Activated CD4-positive, alpha-beta memory T cell treated with anti-CD3 and anti-CD28 coated beads, Interleukin-2, amount 10 ng/mL, durations not matched to agents 7 days and 5 days (primary cell): ENCODE measurements around the gene PNLIPRP1. TPM values are rescaled to one million over a fixed set of nuclear protein-coding genes. Genes with fewer than 3 reads are reported as not detected.

Experiments
- CTCF ChIA-PET: fragments of 350-600 bp; sonication (Branson Sonifier 250); formaldehyde crosslinking; loops from one replicate; lab custom pipeline; 2021; ENCODE audit warnings: antibody characterized with exemption, inconsistent platforms; lab: Charles Lee
- POLR2A ChIA-PET: fragments of 350-600 bp; sonication (Branson Sonifier 250); formaldehyde crosslinking; loops from one replicate; lab custom pipeline; 2021; ENCODE audit warnings: antibody characterized with exemption; lab: Charles Lee
- DNase-seq: peaks from one replicate; pipeline ENCODE4 v3.0.0-alpha.2; 2020
- H3K27ac Mint-ChIP-seq: one replicate; pipeline ENCODE4 v1.8.0; 2021; ENCODE audit warnings: mild to moderate bottlenecking, mixed read lengths
- H3K27me3 Mint-ChIP-seq: one replicate; pipeline ENCODE4 v1.8.0; 2021; ENCODE audit warnings: mixed read lengths
- H3K36me3 Mint-ChIP-seq: one replicate; pipeline ENCODE4 v1.8.0; 2021; ENCODE audit warnings: low read depth, mixed read lengths
- H3K4me1 Mint-ChIP-seq: one replicate; pipeline ENCODE4 v1.8.0; 2021; ENCODE audit warnings: mixed read lengths
- H3K4me3 Mint-ChIP-seq: one replicate; pipeline ENCODE4 v1.8.0; 2021; ENCODE audit warnings: mild to moderate bottlenecking, mixed read lengths
- H3K9me3 Mint-ChIP-seq: one replicate; pipeline ENCODE4 v1.8.0; 2021; ENCODE audit warnings: mixed read lengths
- total RNA-seq, 2 experiments: library from RNA; stranded (reverse); gene quantifications; one replicate each; pipeline ENCODE4 v1.2.3, GENCODE V29; 2021

The PNLIPRP1 gene
- total RNA-seq, 2 experiments from 2014 or later: not detected

DNA sequence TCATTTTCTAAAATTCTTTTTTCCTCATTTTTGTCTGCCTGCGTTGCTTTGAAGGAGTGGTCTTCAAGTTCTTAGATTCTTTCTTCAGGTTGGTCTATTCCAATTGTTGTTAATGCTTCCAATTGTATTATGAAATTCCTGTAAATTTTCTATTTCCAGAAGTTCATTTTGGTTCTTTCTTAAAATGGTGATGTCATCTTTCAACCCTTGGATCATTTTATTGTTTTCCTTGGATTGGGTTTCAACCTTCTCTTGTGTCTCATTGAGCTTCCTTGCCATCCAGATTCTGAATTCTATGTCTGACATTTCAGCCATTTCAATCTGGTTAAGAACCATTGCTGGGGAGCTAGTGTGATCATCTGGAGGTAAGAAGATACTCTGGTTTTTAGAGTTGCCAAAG lies 63.1 kb downstream of the PNLIPRP1 start:
- ChIA-PET CTCF (no interaction called here), POLR2A (no interaction called here)
- H3K27me3 Mint-ChIP-seq: no peaks in the 10 kb centered on the region
- DNase-seq: no peak
- H3K9me3 Mint-ChIP-seq: no peaks in the 10 kb centered on the region
- no peaks in the 10 kb centered on the region for H3K4me1 Mint-ChIP-seq
- no peak overlapping the region for H3K4me3 Mint-ChIP-seq
- no peaks in the 10 kb centered on the region for H3K36me3 Mint-ChIP-seq
- H3K27ac Mint-ChIP-seq: no peak overlapping the region

DNA sequence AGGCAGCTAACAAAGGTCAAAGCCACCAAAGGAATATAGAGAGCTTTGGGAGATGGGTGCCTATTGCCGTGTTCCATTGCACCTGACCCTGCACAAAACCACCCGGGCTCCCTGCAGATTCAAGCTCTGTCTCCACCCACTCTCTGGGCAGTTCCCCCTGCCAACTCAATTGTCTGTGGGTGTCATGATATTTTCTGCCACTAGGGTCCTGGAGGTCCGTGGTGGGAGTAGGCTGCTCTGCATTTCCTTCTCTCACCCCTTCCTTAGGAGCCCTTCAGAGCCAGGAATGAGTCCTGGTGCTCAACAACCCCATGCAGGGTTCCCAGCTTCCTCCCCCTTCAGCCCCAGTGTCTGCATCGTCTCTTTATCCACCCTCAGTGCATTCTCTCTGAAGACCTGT lies 64.1 kb downstream of the PNLIPRP1 start:
- Mint-ChIP-seq H3K27ac (no peak overlapping the region), H3K36me3 (no peaks in the 10 kb centered on the region), H3K27me3 (no peaks in the 10 kb centered on the region), H3K4me1 (no peaks in the 10 kb centered on the region), H3K9me3 (no peaks in the 10 kb centered on the region), H3K4me3 (no peak overlapping the region)
- CTCF ChIA-PET: no interaction called here
- DNase-seq: no peak
- POLR2A ChIA-PET: no interaction called here

DNA sequence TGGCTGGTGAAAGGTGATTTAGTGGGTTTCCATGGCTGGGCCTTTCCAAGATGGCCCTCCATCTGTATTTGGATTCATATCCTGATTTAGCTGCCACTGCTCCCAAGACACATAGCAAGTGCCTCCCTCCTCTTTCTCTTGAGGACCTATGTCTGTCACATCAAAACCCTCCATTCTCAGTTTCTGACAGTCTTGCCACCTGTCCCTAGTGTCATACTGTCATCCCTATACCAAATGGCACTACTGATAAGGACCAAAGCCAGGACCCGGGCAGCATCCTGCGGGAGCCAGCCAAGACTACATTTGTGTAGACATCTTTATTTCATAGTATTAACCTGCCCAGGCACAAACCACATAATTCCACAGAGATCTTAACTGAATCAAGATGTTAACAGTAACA lies 64.8 kb downstream of the PNLIPRP1 start:
- no peaks in the 10 kb centered on the region for H3K4me1 Mint-ChIP-seq
- H3K4me3 Mint-ChIP-seq: no peak overlapping the region
- POLR2A ChIA-PET: no interaction called here
- H3K36me3 Mint-ChIP-seq: no peaks in the 10 kb centered on the region
- H3K9me3 Mint-ChIP-seq: no peaks in the 10 kb centered on the region
- H3K27me3 Mint-ChIP-seq: no peaks in the 10 kb centered on the region
- no peak overlapping the region for H3K27ac Mint-ChIP-seq
- no peak for DNase-seq
- CTCF ChIA-PET: no interaction called here

DNA sequence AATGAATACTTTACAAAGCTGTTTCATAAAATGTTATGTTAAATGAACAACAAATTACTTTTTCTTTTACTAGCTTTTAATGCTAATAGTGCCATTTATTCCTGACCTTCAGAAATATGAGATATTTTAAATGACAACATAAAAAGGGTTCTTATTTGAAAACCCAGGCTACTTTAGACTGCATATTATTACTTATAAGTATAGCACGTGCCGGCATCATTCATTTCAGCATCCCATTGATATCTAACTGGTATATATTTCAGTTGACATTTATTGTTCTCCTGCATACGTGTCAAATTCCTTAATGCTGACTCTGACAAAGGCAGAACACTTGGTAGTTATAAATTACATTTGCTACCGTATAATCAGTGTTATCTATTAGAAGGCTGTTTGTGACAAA lies 65.3 kb downstream of the PNLIPRP1 start:
- no peak for DNase-seq
- Mint-ChIP-seq H3K27me3 (no peaks in the 10 kb centered on the region), H3K4me1 (no peaks in the 10 kb centered on the region), H3K36me3 (no peaks in the 10 kb centered on the region), H3K4me3 (no peak overlapping the region), H3K9me3 (no peaks in the 10 kb centered on the region), H3K27ac (no peak overlapping the region)
- ChIA-PET CTCF (no interaction called here), POLR2A (no interaction called here)

DNA sequence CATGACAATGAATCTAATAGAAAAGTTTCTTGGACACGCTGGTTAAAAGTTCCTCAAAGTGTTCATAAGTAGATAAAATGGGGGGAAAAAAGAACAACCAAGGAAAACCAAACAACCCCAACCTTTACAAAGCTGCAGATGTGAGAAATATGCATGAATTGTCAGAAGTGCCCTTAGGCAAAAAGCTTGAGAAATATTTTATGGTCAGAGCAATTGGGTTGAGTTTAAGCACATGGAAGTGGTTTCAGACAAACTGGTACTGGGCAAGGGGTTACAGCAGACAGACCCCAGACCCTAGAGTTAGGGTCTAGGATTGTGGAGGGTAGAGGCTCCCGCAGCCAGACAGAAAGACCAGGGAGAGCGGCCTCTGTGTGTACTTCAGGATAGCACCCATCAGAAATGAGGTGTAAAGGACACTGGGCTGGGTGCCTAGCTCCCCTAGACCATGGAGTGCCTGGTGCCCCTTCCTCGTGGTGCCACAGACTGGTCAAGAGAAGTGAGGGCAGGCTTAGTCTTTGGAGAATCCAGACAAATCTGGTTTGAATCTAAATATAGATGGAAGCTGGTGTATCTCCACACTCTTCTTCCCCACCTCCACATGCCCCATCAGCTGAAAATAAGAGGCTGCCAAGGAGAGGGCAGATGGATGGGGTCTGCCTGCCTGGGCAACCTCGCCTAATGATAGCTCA lies 67.2 kb downstream of the PNLIPRP1 start:
- CTCF ChIA-PET: no interaction called here
- Mint-ChIP-seq H3K4me3 (no peak overlapping the region), H3K9me3 (no peaks in the 10 kb centered on the region), H3K27me3 (no peaks in the 10 kb centered on the region), H3K4me1 (no peaks in the 10 kb centered on the region), H3K27ac (no peak overlapping the region), H3K36me3 (no peaks in the 10 kb centered on the region)
- no peak for DNase-seq
- POLR2A ChIA-PET: no interaction called here

Other genes with a start within 250 kb of the PNLIPRP1 start
- not detected for gene PNLIPRP3, start 163.1 kb upstream of the PNLIPRP1 start, total RNA-seq
- not detected for gene PNLIP, start 45.0 kb upstream of the PNLIPRP1 start, total RNA-seq
- gene PNLIPRP2, start 30.0 kb downstream of the PNLIPRP1 start, total RNA-seq: not detected
- under 1 TPM; 0.05 to 0.18 TPM for gene HSPA12A, start 151.6 kb downstream of the PNLIPRP1 start, total RNA-seq